AG09319 (cell line): Measurements from ENCODE around the gene SLC12A6.

Source experiments
- DNase-seq: peaks from one replicate; pipeline ENCODE4 v3.0.0-alpha.2; 2010; ENCODE audit warnings: low read depth; ENCODE audit errors: extremely low read depth
- CTCF ChIP-seq: IDR thresholded peaks from 2 replicates; pipeline ENCODE4 v1.5.1; 2011; ENCODE audit warnings: low read depth, mild to moderate bottlenecking, inconsistent platforms, low read length, moderate library complexity

Gene SLC12A6

GRCh38 chr15:34341381-34342212, 4.0 kb upstream of the SLC12A6 start:
- DNase-seq: no peak
- TF ChIP-seq CTCF: no peak

GRCh38 chr15:34339946-34340345, 2.4 kb upstream of the SLC12A6 start:
- no peak for DNase-seq

GRCh38 chr15:34338347-34338746, 766 bp upstream of the SLC12A6 start:
- DNase-seq: no peak
- no peak for TF ChIP-seq CTCF

More at GRCh38 chr15:34339946-34340345, 2.4 kb upstream of the SLC12A6 start:
- no peak for TF ChIP-seq CTCF

- DNase-seq: no peak
- TF ChIP-seq CTCF: no peak
Observed at GRCh38 chr15:34336991-34337556, 507 bp downstream of the SLC12A6 start.

GRCh38 chr15:34336231-34336990, 1.2 kb downstream of the SLC12A6 start:
- no peak for DNase-seq
- TF ChIP-seq CTCF: no peak

GRCh38 chr15:34335176-34336032, 2.2 kb downstream of the SLC12A6 start:
- TF ChIP-seq CTCF: no peak
- no peak for DNase-seq
